ENCODE measurements around the gene IL17A. TPM values are rescaled to one million over a fixed set of nuclear protein-coding genes. Genes with fewer than 3 reads are reported as not detected.

Gene IL17A
- polyA plus RNA-seq, 6 donors from 2014 or later, result 0.13 TPM; not detected in 5

DNA sequence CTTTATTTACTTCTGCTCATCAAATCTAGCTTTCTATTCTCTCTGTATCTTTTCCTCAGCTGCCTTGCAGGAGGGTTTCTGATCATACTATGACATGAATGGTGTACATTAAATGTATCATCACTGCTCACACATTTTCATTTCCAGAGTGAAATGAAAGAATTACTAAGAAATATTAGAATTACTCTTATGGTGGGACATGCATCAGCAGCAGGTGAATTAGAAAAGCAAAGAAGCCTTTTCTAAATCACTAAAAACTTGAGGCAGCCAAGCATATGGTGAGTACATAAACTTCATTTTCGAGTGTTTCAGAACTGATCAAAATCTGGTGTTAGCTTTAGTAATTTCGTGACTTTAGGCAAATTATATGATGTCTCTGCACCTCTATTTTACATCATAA is 23.6 kb downstream of the IL17A start:
- H3K36me3 Mint-ChIP-seq, result no peaks in the 10 kb centered on the region
- H3K27ac Mint-ChIP-seq, result no peak overlapping the region
- ATAC-seq (ENCODE audit: low read depth in 2 of 2) (no peak), DNase-seq (no peak)
- no peak overlapping the region for H3K4me3 Mint-ChIP-seq
- H3K4me1 Mint-ChIP-seq, result no peaks in the 10 kb centered on the region
- peaks cover 0 to 5% (median 3%) of the 10 kb centered on the region in 3 donors for H3K27me3 Mint-ChIP-seq
- peaks cover 0 to 6% (median 3%) of the 10 kb centered on the region in 7 donors for H3K9me3 Mint-ChIP-seq

DNA sequence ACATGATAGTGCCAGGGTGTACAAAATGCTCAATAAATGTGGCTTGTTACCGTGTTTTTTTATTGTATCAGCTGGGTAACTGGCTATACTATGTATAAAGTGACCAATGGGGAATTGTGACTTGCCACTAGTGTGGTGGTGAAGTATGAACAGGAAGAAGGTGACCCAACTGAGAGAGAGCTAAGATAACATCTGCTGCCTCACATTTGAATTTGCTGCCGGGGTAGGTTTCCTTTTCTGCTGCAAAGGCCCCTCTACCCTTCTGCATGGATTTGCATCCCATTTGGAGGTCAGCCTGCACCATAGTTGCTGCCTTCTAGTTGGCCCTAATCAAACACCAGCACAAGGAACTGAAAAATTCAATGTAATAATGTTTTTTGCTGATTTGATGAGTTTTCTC is 24.1 kb downstream of the IL17A start:
- H3K9me3 Mint-ChIP-seq, result peaks cover 0 to 6% (median 3%) of the 10 kb centered on the region in 7 donors
- no peak overlapping the region for H3K27ac Mint-ChIP-seq
- no peak for ATAC-seq (ENCODE audit: low read depth in 2 of 2)
- H3K27me3 Mint-ChIP-seq, result peaks cover 0 to 5% (median 3%) of the 10 kb centered on the region in 3 donors
- no peaks in the 10 kb centered on the region for H3K4me1 Mint-ChIP-seq
- no peak for DNase-seq
- H3K36me3 Mint-ChIP-seq, result no peaks in the 10 kb centered on the region
- no peak overlapping the region for H3K4me3 Mint-ChIP-seq

DNA sequence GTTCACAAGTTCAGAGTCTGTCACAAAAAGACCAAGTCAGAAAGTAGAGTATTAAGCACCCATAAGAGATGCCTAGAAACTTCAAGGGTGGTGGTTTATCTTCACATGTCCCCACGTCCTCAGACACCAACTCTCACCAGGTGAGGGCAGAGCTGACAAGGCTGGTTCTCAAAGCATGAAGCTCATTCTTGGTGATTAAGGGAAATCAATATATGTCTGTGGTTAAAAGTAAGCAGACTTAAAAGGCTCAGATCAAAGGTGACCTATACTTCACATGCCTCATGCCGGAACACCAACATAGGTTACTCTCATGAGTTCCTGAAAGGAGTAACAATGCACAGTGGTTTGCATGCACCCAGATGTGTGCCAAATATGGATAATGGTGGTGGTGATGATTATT is 27.0 kb downstream of the IL17A start:
- H3K9me3 Mint-ChIP-seq, result no peaks in the 10 kb centered on the region
- H3K36me3 Mint-ChIP-seq, result no peaks in the 10 kb centered on the region
- ATAC-seq (ENCODE audit: low read depth in 2 of 2) (no peak), DNase-seq (no peak)
- peaks cover 0 to 3% (median 0%) of the 10 kb centered on the region in 3 donors for H3K27me3 Mint-ChIP-seq
- H3K27ac Mint-ChIP-seq, result no peak overlapping the region
- no peaks in the 10 kb centered on the region for H3K4me1 Mint-ChIP-seq
- H3K4me3 Mint-ChIP-seq, result no peak overlapping the region

DNA sequence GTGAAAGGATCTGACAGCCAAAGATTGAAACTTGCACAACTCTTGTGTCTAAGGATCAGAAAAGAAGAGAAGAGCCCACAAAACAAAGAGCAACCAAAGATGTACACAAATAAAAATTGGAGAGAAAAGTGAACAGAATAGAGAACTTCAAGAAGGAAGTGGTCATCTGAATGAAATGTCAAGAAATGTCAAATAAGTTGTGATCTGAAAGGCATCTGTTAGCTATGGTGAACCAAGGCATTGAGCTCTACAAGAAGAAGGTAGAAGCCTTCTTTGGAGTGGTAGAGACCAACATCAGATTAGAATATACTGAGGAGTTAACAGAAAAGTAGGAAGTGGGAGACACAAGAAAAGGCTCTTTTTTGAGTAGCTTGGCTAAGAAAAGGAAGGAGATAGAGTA is 29.6 kb downstream of the IL17A start:
- ATAC-seq (ENCODE audit: low read depth in 2 of 2) (no peak), DNase-seq (no peak)
- Mint-ChIP-seq H3K4me3 (no peak overlapping the region), H3K4me1 (no peaks in the 10 kb centered on the region), H3K9me3 (no peaks in the 10 kb centered on the region), H3K27me3 (peaks cover 0 to 10% (median 0%) of the 10 kb centered on the region in 3 donors), H3K36me3 (no peaks in the 10 kb centered on the region), H3K27ac (no peak overlapping the region)

DNA sequence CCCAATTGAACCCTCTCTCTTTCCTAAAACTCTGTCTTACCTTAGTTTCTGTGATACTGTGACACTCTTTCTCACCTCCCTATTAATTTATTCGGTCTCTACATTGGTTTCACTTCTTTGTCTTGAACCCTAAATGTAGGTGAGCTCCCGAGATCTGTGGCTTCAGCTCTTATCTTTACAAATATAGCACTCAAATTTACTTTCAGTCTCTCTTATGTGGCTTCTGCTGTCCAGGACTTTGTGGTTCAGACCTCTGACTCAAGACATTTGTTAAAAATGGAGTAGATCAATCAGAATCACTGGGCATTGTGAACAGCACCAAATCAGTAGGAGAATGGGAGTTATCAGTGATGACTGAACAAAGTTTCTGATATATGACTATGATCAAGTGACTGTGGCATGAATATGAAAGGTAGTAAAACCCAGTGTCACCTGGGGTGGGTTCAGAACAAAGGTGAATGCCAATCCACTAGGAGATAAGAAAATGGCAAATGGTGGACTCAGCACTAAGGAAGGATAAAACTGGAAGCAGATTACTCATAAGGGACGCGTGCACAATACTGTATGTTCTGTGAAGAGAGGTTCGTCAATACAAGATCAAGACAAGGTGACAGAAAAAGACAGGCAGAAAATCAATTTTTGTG is 30.9 kb downstream of the IL17A start:
- no peaks in the 10 kb centered on the region for H3K4me1 Mint-ChIP-seq
- DNase-seq (no peak), ATAC-seq (ENCODE audit: low read depth in 2 of 2) (no peak)
- peaks cover 0 to 10% (median 0%) of the 10 kb centered on the region in 3 donors for H3K27me3 Mint-ChIP-seq
- no peaks in the 10 kb centered on the region for H3K36me3 Mint-ChIP-seq
- no peak overlapping the region for H3K4me3 Mint-ChIP-seq
- H3K9me3 Mint-ChIP-seq, result no peaks in the 10 kb centered on the region
- no peak overlapping the region for H3K27ac Mint-ChIP-seq

DNA sequence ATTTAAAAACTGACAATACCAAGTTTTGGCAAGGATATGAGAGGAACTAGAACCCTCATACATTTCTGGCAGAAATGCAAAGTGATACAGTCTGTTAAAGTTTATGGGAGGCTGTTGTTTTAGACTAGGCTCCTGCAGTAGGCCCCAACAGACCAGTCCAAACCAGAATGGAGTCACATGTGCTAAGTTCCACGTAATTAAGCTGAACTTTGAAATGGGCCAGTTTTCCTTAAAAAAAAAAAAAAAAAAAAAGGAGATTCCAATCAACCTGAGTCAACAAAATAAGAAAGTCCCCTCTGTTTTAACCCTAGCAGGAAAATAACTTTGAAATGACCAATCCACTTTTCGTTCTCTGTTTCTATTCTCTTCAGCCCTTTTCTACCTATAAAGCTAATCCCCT is 31.6 kb downstream of the IL17A start:
- Mint-ChIP-seq H3K9me3 (no peaks in the 10 kb centered on the region), H3K4me3 (no peak overlapping the region), H3K27me3 (peaks cover 0 to 12% (median 0%) of the 10 kb centered on the region in 3 donors), H3K27ac (no peak overlapping the region), H3K36me3 (no peaks in the 10 kb centered on the region), H3K4me1 (no peaks in the 10 kb centered on the region)
- DNase-seq (no peak), ATAC-seq (ENCODE audit: low read depth in 2 of 2) (no peak)

DNA sequence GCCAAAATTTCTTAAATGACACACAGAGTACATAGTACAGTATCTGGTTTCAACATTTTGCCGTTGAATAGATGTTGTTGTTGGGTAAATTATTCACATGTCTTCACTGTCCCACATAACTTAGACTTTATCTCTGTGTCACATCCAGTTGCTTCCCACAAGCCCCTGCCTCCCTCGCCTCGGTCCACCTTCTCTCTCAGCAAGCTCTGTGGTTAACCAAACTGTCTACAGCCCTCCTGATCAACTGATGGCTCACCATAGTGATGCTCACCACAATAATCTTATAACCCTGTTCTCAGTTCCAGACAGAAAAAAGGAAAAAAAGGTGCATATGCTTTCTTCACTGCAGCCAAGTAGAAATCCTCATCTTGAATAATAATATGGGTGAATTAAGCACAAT is 35.1 kb downstream of the IL17A start:
- no peak overlapping the region for H3K27ac Mint-ChIP-seq
- no peaks in the 10 kb centered on the region for H3K9me3 Mint-ChIP-seq
- DNase-seq (no peak), ATAC-seq (ENCODE audit: low read depth in 2 of 2) (no peak)
- no peak overlapping the region for H3K4me3 Mint-ChIP-seq
- peaks cover 8 to 15% (median 13%) of the 10 kb centered on the region in 3 donors for H3K27me3 Mint-ChIP-seq
- no peaks in the 10 kb centered on the region for H3K36me3 Mint-ChIP-seq
- no peaks in the 10 kb centered on the region for H3K4me1 Mint-ChIP-seq

DNA sequence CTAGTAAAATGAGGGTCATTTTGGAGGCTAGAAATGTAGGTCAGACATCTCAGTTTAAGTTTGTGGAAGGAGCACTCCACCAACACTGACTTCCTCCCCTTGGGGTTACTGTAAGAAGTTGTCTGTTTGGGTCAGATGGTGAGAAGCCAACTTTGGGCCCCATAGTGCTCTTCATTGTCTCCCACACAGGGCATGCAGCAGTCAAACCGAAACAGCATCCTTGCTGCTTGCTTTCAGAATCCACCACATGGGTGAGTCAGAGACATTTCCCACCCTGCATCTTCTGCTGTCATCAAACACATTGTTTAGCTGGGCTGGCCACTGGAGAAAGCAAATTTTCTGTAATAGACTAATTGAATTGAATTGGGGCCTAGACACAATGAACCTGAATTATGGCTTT is 41.3 kb downstream of the IL17A start:
- no peaks in the 10 kb centered on the region for H3K36me3 Mint-ChIP-seq

DNA sequence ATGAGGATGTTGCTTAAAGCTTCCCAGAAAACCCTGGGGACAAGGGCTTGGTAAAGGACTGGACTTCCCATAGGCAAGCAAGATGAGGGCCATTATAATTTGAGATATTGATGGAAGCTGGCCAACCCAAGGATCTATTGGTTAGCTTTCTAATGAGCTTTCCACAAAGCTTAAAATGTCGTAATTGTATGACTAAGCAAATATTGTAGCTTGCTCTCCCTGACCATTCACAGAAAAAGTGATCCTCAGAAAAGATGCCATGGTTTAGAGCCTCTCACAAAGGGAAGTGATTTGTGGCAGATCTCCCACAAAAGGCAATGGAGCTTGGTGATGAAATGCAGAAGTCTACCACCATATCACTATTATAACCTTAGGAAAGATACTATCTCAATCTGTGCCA is 44.5 kb downstream of the IL17A start:
- no peak overlapping the region for H3K27ac Mint-ChIP-seq
- H3K27me3 Mint-ChIP-seq, result peaks cover 0 to 8% (median 5%) of the 10 kb centered on the region in 3 donors
- H3K36me3 Mint-ChIP-seq, result no peaks in the 10 kb centered on the region
- H3K4me1 Mint-ChIP-seq, result no peaks in the 10 kb centered on the region
- no peak for DNase-seq
- no peak overlapping the region for H3K4me3 Mint-ChIP-seq
- peaks cover 0 to 2% (median 0%) of the 10 kb centered on the region in 7 donors for H3K9me3 Mint-ChIP-seq
- no peak for ATAC-seq (ENCODE audit: low read depth in 2 of 2)

More for the DNA sequence above, 41.3 kb downstream of the IL17A start:
- H3K9me3 Mint-ChIP-seq, result peaks cover 0 to 2% (median 0%) of the 10 kb centered on the region in 7 donors
- no peaks in the 10 kb centered on the region for H3K4me1 Mint-ChIP-seq
- no peak overlapping the region for H3K27ac Mint-ChIP-seq
- ATAC-seq (ENCODE audit: low read depth in 2 of 2) (no peak), DNase-seq (no peak)
- peaks cover 6 to 13% (median 8%) of the 10 kb centered on the region in 3 donors for H3K27me3 Mint-ChIP-seq
- H3K4me3 Mint-ChIP-seq, result no peak overlapping the region

DNA sequence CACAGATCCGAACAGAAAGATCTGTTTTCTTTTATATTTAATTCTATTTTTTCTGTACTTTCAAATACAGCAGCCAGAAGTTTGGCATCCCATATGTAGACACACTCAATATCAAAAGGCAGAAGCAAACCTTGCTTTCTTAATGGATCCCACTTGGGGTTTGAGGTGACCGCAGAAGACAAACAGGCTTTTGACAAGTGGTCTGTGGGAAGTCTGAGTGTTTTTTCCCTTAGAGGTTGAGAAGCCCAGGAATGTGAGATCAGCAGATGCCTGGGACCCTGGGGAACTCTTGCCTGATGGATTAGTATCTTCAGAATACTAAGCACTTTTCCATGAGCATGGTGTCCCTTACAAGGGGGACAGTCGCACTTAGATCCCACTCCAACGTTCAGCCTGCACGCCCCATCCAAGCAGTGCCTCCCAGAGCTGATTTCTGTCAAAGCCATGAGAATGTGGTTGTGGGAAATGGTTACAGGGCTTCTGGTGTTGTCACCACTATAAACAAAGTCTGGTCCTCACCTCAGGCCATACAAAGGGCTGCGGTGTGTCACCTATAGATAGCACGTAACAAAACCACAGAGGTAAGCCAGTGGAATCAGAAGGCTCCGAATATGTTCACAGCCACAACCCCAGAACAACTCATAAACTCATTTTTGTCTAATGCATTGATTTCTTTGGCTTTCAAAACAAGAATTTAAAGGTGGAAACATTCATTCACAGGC is 45.4 kb downstream of the IL17A start:
- H3K27me3 Mint-ChIP-seq, result peaks cover 0 to 17% (median 5%) of the 10 kb centered on the region in 3 donors
- ATAC-seq (ENCODE audit: low read depth in 2 of 2) (no peak), DNase-seq (no peak)
- H3K27ac Mint-ChIP-seq, result no peak overlapping the region
- no peaks in the 10 kb centered on the region for H3K36me3 Mint-ChIP-seq
- no peaks in the 10 kb centered on the region for H3K4me1 Mint-ChIP-seq
- no peak overlapping the region for H3K4me3 Mint-ChIP-seq
- H3K9me3 Mint-ChIP-seq, result peaks cover 0 to 2% (median 0%) of the 10 kb centered on the region in 7 donors

DNA sequence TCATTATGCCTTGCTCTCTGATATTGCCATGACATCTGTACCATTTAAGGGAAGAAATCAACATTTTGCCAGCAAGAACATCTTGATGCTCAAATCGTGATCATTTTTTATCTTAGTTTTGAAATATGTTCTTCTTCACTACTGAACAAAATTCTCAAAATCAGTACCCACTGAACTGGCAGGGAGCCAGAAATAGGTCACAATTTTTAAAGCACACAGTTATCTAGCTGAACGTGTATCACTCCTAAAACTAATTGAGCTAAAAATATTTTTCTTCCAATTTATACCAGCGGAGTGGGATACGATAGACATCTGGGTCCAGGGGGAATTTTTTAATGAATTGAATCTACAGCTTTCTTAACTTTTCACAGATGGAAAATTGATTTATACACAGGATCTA is 46.8 kb downstream of the IL17A start:
- Mint-ChIP-seq H3K27ac (no peak overlapping the region), H3K9me3 (peaks cover 0 to 2% (median 0%) of the 10 kb centered on the region in 7 donors), H3K36me3 (no peaks in the 10 kb centered on the region), H3K4me1 (no peaks in the 10 kb centered on the region), H3K4me3 (no peak overlapping the region), H3K27me3 (peaks cover 3 to 29% (median 5%) of the 10 kb centered on the region in 3 donors)
- DNase-seq (no peak), ATAC-seq (ENCODE audit: low read depth in 2 of 2) (no peak)

DNA sequence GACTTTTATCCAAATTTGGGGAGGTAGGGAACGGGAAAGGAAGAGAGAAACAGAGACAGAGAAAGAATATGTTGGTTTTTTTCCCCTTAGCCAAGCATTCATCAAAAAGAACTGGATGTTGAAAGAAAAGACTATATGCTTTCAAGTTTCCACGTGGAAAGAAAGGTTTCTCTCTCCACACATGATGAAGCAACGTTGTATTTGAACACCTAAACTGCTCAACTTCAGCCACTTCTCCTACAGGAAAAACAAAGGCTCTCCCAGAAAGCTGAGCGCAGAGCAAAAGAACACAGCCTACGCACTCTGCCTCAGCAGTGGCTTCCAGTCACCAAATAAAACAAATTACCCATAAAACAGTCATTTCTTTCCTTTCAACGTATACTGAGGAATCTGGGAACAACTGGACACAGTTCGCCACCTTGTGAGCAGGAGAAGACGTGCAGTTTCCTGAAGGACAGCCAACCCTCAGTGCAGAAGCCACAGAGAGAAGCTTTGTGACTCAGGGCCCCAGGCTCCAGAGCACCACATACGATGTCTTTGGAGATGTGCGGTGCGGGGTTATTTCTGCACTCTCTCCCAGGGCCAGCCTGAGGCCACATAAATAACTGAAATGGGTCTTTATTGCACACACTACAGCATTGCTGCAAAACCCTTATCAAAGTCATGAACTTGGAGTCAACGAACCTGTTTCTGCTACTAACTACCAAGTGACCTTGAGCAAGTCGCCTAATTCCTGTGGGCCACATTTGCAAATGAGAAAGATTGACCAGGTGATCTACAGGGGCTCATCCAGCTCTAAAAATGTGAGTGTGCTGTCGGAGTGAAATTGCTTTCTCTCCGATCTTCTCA is 48.0 kb downstream of the IL17A start:
- Mint-ChIP-seq H3K36me3 (no peaks in the 10 kb centered on the region), H3K4me3 (no peak overlapping the region), H3K27me3 (peaks cover 5 to 34% (median 7%) of the 10 kb centered on the region in 3 donors), H3K9me3 (no peaks in the 10 kb centered on the region), H3K4me1 (no peaks in the 10 kb centered on the region), H3K27ac (no peak overlapping the region)
- DNase-seq (no peak), ATAC-seq (ENCODE audit: low read depth in 2 of 2) (no peak)
